GM23248 (cell line): ENCODE measurements around the gene IL18RAP. TPM values are rescaled to one million over a fixed set of nuclear protein-coding genes. Genes with fewer than 3 reads are reported as not detected.

Experiments
- DNase-seq: peaks from one replicate; pipeline ENCODE4 v3.0.0-alpha.2; 2015
- H2AFZ ChIP-seq: fragments of 200-600 bp; sonication (generic); 2 replicates; pipeline ENCODE4 v1.6.1; 2016; ENCODE audit warnings: antibody characterized with exemption
- H3F3A ChIP-seq: fragments of 200-600 bp; sonication (generic); 2 replicates; pipeline ENCODE4 v1.6.1; 2016; ENCODE audit warnings: mild to moderate bottlenecking, antibody characterized with exemption, mixed run types; ENCODE audit not compliant: insufficient read depth
- H3K27ac ChIP-seq: fragments of 200-600 bp; sonication (generic); 2 replicates; pipeline ENCODE4 v1.5.1; 2016; ENCODE audit warnings: mild to moderate bottlenecking
- H3K27me3 ChIP-seq: fragments of 200-600 bp; sonication (generic); replicated peaks from 2 replicates; pipeline ENCODE4 v1.6.1; 2016; ENCODE audit warnings: mild to moderate bottlenecking; ENCODE audit not compliant: insufficient read depth
- H3K36me3 ChIP-seq: fragments of 200-600 bp; sonication (generic); 2 replicates; pipeline ENCODE4 v1.6.1; 2016; ENCODE audit warnings: low read depth, mild to moderate bottlenecking
- H3K4me1 ChIP-seq: fragments of 200-600 bp; sonication (generic); 2 replicates; pipeline ENCODE4 v1.6.1; 2016; ENCODE audit warnings: mild to moderate bottlenecking; ENCODE audit not compliant: insufficient read depth
- H3K4me2 ChIP-seq: fragments of 200-600 bp; sonication (generic); one replicate; pipeline ENCODE4 v1.6.1; 2016; ENCODE audit warnings: mild to moderate bottlenecking; ENCODE audit not compliant: unreplicated experiment
- H3K4me3 ChIP-seq: fragments of 200-600 bp; sonication (generic); 2 replicates; pipeline ENCODE4 v1.5.1; 2016; ENCODE audit warnings: mild to moderate bottlenecking
- H3K79me2 ChIP-seq: fragments of 200-600 bp; sonication (generic); 2 replicates; pipeline ENCODE4 v1.6.1; 2016; ENCODE audit warnings: mild to moderate bottlenecking; ENCODE audit not compliant: insufficient read depth
- H3K9ac ChIP-seq: fragments of 200-600 bp; sonication (generic); 2 replicates; pipeline ENCODE4 v1.6.1; 2016; ENCODE audit warnings: mild to moderate bottlenecking
- H3K9me2 ChIP-seq: fragments of 200-600 bp; sonication (generic); 2 replicates; pipeline ENCODE4 v1.6.1; 2016; ENCODE audit warnings: mixed run types, mild to moderate bottlenecking, moderate library complexity; ENCODE audit not compliant: insufficient read depth
- H3K9me3 ChIP-seq: fragments of 200-600 bp; sonication (generic); one replicate; pipeline ENCODE4 v1.6.1; 2017; ENCODE audit warnings: low read depth
- H4K20me1 ChIP-seq: fragments of 200-600 bp; sonication (generic); 2 replicates; pipeline ENCODE4 v1.6.0; 2016; ENCODE audit not compliant: insufficient read depth
- EZH2 ChIP-seq: fragments of 200-600 bp; sonication (generic); IDR thresholded peaks from 2 replicates; pipeline ENCODE4 v1.6.1; 2018; ENCODE audit warnings: antibody characterized with exemption, mild to moderate bottlenecking; ENCODE audit not compliant: insufficient read depth, poor library complexity, severe bottlenecking
- EZH2phosphoT487 ChIP-seq: fragments of 200-600 bp; sonication (generic); IDR thresholded peaks from 2 replicates; pipeline ENCODE4 v1.6.1; 2018; ENCODE audit warnings: antibody characterized with exemption, moderate library complexity, mild to moderate bottlenecking, low read depth; ENCODE audit not compliant: insufficient read depth
- WGBS, 2 experiments: methylation state at CpG; one replicate each; pipeline ENCODE4 v1.1.6; 2015 to 2017; ENCODE audit warnings: low lambda C conversion rate in 2 of 2, low coverage in 1 of 2; ENCODE audit errors: missing lambda C conversion rate in 2 of 2; 5-methylcytosine and 5-hydroxymethylcytosine counted together
- in situ Hi-C: fragments of 300-500 bp; cut with MboI; formaldehyde crosslinking; loops from 2 replicates; pipeline ENCODE4 v1.15.0; 2020
- polyA plus RNA-seq: library from polyadenylated mRNA; unstranded; fragments of >200 nt; fragmentation: Nextera tagmentation; extraction: Ambion mirVana; gene quantifications from 2 replicates; pipeline ENCODE4 v1.2.1, GENCODE V29; 2016
- total RNA-seq: library from RNA; depleted of rRNA; stranded (reverse); fragments of >200 nt; shearing (Covaris generic); gene quantifications from 2 replicates; pipeline ENCODE4 v1.2.3, GENCODE V29; 2014

The IL18RAP gene
- total and polyA plus RNA-seq, 2 experiments from 2014 or later: 0.11 TPM; not detected in 1

DNA sequence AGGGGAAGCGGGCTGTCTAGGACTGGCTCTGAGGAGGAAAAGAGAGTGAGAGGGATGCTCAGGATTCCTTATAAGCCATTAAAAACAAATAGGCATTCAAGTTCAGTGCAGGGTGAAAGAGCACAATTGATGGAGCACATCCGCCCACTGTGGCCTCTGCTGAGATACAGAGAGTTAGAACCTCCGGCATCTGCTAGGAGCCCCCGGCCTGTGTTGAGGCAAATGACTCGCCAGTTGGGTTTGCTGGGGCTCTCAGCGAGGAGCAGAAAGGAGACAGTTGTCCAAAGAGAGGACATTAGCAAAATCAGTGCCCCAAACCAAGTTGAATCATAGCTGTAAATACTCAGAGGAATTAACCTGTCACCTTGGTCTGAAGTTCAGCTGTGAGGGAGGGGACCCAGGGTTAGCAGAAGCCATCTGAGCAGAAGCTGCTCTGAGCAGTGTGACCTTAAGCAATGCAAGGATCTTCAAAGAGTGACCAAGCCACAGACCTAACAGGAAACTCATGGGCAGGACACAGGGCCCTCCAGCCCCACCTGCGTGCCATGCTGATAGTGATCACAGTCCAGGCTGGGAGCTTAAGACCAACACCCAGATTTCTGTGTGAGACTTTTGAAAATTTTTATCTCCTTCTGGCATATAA lies 23.3 kb upstream of the IL18RAP start:
- no peaks in the 10 kb centered on the region for H3F3A ChIP-seq
- no peaks in the 10 kb centered on the region; the same call in 1 of the 2 replicates for H3K27me3 ChIP-seq
- H3K4me3 ChIP-seq: no peak overlapping the region
- WGBS, 2 experiments: 70 to 74% methylated on average over 7 of the region's 7 CpGs
- no peaks in the 10 kb centered on the region for H3K36me3 ChIP-seq
- TF ChIP-seq EZH2 (no peak), EZH2phosphoT487 (no peak)
- H3K4me2 ChIP-seq: no peak overlapping the region
- DNase-seq: no peak
- H3K27ac ChIP-seq: no peak overlapping the region
- no peaks in the 10 kb centered on the region for H3K9me3 ChIP-seq
- no peak overlapping the region for H2AFZ ChIP-seq
- no peak overlapping the region for H3K9ac ChIP-seq
- no peaks in the 10 kb centered on the region for H4K20me1 ChIP-seq
- no peaks in the 10 kb centered on the region for H3K4me1 ChIP-seq
- H3K9me2 ChIP-seq: no peaks in the 10 kb centered on the region
- in situ Hi-C loops: no loop called here
- H3K79me2 ChIP-seq: no peaks in the 10 kb centered on the region

- Histone ChIP-seq H4K20me1 (no peaks in the 10 kb centered on the region), H3K4me2 (no peak overlapping the region), H3K9me3 (no peaks in the 10 kb centered on the region), H3K27me3 (no peaks in the 10 kb centered on the region), H2AFZ (no peak overlapping the region), H3K4me1 (no peaks in the 10 kb centered on the region), H3K9ac (no peak overlapping the region), H3K36me3 (no peaks in the 10 kb centered on the region), H3K27ac (no peak overlapping the region), H3K9me2 (no peaks in the 10 kb centered on the region), H3K4me3 (no peak overlapping the region), H3K79me2 (no peaks in the 10 kb centered on the region), H3F3A (no peaks in the 10 kb centered on the region)
- in situ Hi-C loops: no loop called here
- peak; percentile 2 for DNase-seq
- TF ChIP-seq EZH2phosphoT487 (no peak), EZH2 (no peak)
Measured at GRCh38 chr2:102401456-102401855, 21.5 kb upstream of the IL18RAP start.

DNA sequence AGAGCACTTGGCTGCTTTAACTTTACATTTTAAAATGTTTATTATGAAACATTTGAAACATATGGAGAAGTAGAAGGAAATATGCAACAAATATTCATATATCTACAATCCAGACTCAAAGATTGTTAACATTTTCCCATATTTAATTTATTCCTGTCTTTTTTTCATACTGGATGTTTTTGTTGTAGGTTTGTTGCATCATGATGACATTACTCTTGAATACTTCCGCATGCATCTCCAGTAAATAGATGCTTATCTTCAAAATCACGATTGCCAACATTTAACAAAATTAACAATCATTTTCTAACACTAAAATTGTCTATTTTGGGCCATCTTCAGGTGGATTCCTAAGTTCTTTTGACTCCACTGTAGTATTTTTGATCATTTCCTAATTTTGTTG lies 21.1 kb upstream of the IL18RAP start:
- H3K9ac ChIP-seq: no peak overlapping the region
- H3K4me1 ChIP-seq: no peaks in the 10 kb centered on the region
- no peak overlapping the region for H3K4me3 ChIP-seq
- H3K27ac ChIP-seq: no peak overlapping the region
- H3F3A ChIP-seq: no peaks in the 10 kb centered on the region
- in situ Hi-C loops: no loop called here
- no peaks in the 10 kb centered on the region for H3K79me2 ChIP-seq
- WGBS, 2 experiments: 94 to 96% methylated on average over 2 of the region's 2 CpGs
- no peaks in the 10 kb centered on the region for H3K27me3 ChIP-seq
- no peak overlapping the region for H2AFZ ChIP-seq
- no peaks in the 10 kb centered on the region for H3K9me3 ChIP-seq
- no peak overlapping the region for H3K4me2 ChIP-seq
- no peaks in the 10 kb centered on the region for H3K9me2 ChIP-seq
- DNase-seq: no peak
- no peak for TF ChIP-seq EZH2
- no peak for TF ChIP-seq EZH2phosphoT487
- no peaks in the 10 kb centered on the region for H3K36me3 ChIP-seq
- no peaks in the 10 kb centered on the region for H4K20me1 ChIP-seq

DNA sequence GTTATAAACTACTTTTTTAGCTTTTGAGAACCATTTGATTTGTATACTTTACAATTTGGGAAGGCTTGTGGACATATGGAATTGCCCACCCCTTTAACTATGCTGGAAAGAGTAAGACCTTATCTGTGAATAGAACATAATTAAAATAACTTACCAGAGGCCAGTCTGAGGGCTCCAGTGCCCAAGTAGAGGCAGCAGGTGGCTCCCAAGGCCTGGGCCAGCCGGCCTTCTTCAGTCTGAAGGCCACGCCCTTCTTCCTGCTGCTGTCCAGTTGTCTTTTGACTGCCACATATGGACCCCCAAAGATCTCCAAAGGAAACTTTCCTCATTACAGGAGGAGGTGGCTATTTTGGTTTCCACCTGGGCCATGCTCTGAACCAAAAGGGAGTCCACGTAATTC lies 12.0 kb upstream of the IL18RAP start:
- Histone ChIP-seq H3K9me3 (no peaks in the 10 kb centered on the region), H3K27me3 (peaks cover 19% of the 10 kb centered on the region), H3K4me2 (no peak overlapping the region), H3K27ac (no peak overlapping the region), H3K79me2 (no peaks in the 10 kb centered on the region), H3K9me2 (no peaks in the 10 kb centered on the region), H3K9ac (no peak overlapping the region), H3F3A (no peaks in the 10 kb centered on the region), H4K20me1 (no peaks in the 10 kb centered on the region), H3K36me3 (no peaks in the 10 kb centered on the region), H3K4me3 (no peak overlapping the region), H2AFZ (no peak overlapping the region), H3K4me1 (no peaks in the 10 kb centered on the region)
- DNase-seq: no peak
- 50 to 59% methylated on average over 3 of the region's 3 CpGs for WGBS, 2 experiments
- in situ Hi-C loops: no loop called here
- TF ChIP-seq EZH2phosphoT487 (no peak), EZH2 (no peak)

DNA sequence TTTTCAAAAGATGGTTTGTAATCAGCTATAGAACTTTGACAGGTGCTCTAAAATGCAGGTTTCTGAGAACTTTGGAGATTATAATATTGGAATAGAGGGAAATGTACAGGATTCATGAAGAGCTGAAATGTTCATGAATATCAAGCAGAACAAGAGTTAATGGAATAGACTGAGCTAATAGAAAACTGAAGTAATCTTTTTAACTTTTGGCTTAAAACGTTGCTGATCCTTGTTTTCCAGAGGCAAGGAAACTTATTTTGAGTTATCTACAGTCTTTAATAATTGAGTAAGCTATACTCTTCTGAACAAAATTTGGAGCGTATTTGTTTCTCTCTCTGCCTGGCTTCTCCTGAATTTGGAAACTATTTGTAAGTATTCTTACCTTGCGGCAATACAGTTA lies 10.8 kb upstream of the IL18RAP start:
- no peak overlapping the region for H3K4me3 ChIP-seq
- H3K9me2 ChIP-seq: no peaks in the 10 kb centered on the region
- H3K79me2 ChIP-seq: no peaks in the 10 kb centered on the region
- H3K4me2 ChIP-seq: no peak overlapping the region
- peaks cover 19% of the 10 kb centered on the region for H3K27me3 ChIP-seq
- H4K20me1 ChIP-seq: no peaks in the 10 kb centered on the region
- TF ChIP-seq EZH2phosphoT487 (no peak), EZH2 (no peak)
- WGBS, 2 experiments: 57 to 62% methylated on average over 3 of the region's 3 CpGs
- in situ Hi-C loops: no loop called here
- no peak overlapping the region for H3K9ac ChIP-seq
- DNase-seq: no peak
- no peaks in the 10 kb centered on the region for H3K9me3 ChIP-seq
- H3K36me3 ChIP-seq: no peaks in the 10 kb centered on the region
- no peaks in the 10 kb centered on the region for H3K4me1 ChIP-seq
- no peak overlapping the region for H2AFZ ChIP-seq
- no peak overlapping the region for H3K27ac ChIP-seq
- no peaks in the 10 kb centered on the region for H3F3A ChIP-seq
